HG03460 (cell line): ENCODE data around the gene PBX1.
"Not testable (repeated sequence)": the region's sequence is repeated elsewhere in the genome, so short reads cannot be mapped to it uniquely, and the experiment has no call there.

Experiments used
- ATAC-seq: cut with Tn5 transposase; IDR thresholded peaks from one replicate; pipeline ENCODE4 v1.9.1; 2021; ENCODE audit not compliant: unreplicated experiment

PBX1 gene

GRCh38 chr1:164558461-164559341 lies at the start of gene PBX1:
TSS of gene PBX1 (plus strand) at chr1:164559184.
- ATAC-seq, result peak; percentile 100

- no peak for ATAC-seq
These were observed 48.5 kb upstream of the PBX1 start for GRCh38 chr1:164510435-164510834.

DNA sequence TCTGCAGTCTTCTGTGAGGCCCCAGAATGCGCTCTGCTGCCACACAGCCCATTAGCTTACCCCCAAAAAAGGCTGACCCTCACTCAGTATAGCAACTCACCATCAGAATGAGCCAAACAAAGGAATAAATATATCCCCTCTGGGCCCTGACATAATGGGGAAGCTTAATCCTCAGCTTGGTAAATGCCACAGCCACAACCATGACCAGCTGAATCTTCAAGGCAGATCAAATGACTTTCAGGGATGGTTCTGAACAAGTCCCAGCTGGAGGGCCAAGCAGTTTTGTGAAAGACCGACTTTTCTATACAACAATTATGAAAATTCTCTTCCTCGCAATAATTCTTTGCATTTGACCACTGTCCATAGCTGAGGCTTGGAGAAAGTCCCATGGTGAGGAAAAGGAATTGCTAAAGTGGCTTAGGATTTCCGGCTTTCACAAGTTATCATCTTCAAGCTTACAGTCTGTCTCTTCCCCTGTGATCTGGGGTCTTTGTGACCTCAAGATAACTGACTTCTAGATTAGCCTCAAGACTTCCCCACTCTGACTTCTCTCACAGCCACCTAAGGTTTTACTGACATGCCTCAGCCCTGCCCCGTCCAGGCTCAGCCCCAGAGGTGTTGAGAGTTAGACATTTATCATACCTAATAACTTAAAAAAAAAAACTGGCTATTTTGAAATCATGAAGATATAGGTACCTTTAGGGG lies 47.8 kb upstream of the PBX1 start:
- ATAC-seq, result no peak

- ATAC-seq, result no peak
These were observed 43.8 kb upstream of the PBX1 start for GRCh38 chr1:164515231-164515630.

GRCh38 chr1:164515711-164516331 lies 43.2 kb upstream of the PBX1 start:
- no peak for ATAC-seq

DNA sequence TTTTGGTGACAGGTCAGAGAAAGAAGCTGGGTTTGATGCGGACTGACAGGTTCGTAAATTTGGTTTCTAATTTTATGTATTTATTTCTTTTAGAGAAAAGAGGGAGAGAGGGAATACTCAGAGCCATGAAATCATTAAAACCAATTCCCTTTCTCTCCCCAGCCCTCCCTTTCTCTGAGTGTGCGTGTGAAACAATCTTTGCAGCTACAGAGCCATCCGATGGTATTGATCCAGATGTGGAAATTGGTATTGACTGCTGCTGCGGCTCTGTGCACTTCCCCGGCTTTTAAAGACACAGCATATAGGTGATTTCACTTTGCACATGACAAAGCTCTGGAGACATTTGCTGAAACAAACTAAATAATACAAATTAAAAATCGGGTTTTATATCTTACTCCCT lies 42.4 kb upstream of the PBX1 start:
- no peak for ATAC-seq

GRCh38 chr1:164518692-164519332 lies 40.2 kb upstream of the PBX1 start:
- no peak for ATAC-seq

DNA sequence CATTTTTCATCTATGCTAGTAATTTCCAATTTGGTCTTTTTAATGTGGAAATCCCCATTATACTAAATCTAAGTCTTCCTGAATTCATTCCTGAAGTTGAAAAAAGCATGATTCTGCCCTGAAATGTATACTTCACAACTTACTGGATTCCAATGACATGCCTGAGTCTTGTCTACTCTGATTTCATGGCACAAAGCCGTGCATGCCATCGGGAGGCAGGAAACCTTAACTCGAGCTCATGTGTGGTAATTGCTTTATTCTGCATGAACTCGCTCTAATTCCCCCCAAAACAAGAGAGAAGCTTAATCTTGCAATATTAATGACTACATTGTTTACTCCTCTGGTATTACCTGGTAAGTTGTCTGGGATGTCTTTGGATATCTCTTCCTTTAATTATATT lies 39.6 kb upstream of the PBX1 start:
- no peak for ATAC-seq

GRCh38 chr1:164524810-164525209 lies 34.2 kb upstream of the PBX1 start:
- no peak for ATAC-seq

- no peak for ATAC-seq
These were observed 23.9 kb upstream of the PBX1 start for GRCh38 chr1:164534863-164535610.

DNA sequence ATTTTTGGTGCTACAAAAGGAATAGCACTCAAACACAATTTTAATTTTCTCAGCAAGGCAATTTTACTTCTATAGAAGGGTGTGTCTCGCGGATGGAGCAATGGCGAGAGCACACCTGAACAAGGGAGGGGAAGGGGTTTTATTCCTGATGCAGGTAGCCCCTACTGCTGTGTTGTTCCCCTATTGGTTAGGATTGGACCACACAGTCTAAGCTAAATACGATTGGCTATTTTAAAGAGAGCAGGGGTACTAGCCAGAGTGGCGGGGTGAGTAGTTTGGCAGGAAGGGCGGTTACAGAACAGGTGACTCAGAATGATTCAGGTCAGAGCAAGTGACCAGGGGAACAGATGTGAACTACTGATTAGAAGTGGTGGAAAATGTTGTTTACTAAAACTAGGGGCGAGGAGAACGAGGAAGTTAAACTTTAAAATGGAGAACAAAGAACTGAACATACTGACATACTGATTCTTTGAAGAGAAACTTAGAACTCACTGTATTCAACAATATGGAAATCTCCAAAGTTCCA lies 6.5 kb upstream of the PBX1 start:
- not testable (repeated sequence) for ATAC-seq

GRCh38 chr1:164557270-164557669 lies 1.7 kb upstream of the PBX1 start:
- ATAC-seq, result no peak

DNA sequence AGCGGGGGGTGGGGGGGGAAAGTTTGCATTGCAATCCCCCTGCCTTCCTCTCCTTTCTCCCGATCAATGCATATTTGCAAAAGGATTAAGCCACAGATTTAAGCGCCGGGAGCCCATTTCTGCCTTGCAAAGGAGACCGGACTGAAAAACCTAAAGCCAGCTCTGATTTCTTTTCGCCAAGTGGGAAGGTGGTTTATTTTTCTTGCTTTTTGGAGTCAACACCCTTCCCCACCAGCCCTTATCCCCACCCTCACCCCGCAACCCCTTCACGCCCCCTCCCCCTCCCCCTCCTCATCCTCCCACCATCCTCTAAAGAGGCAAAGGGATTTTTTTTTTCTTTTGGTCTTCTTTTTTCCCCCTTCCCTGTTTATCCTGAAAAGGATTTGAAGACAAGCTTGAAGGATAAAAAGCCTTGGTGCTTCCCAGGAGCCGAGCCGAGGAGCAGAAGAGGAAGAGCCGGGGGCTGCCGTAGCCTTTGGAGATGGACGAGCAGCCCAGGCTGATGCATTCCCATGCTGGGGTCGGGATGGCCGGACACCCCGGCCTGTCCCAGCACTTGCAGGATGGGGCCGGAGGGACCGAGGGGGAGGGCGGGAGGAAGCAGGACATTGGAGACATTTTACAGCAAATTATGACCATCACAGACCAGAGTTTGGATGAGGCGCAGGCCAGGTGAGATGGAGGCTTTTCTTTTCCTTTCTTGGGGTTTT lies 513 bp downstream of the PBX1 start:
- no peak for ATAC-seq

DNA sequence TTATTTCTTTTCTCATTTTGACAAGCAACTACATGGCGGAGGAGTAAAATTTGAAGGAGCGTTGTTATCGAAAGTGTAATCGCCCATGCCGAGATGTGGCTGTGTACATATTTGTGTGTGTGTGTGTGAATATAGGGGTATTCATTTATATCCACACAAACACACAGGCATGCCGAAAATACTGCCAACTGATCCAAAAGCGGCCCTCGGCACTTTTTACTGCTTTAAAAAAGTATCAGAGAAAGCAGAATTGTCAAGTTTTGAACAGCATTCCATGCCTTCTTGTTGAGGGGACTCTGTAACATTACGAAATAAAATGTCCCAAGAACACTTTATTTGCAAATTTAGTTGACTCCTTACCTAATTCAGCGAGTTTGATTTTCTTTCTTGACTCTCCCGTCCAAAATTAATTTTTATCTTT lies 1.1 kb downstream of the PBX1 start:
- ATAC-seq, result no peak

DNA sequence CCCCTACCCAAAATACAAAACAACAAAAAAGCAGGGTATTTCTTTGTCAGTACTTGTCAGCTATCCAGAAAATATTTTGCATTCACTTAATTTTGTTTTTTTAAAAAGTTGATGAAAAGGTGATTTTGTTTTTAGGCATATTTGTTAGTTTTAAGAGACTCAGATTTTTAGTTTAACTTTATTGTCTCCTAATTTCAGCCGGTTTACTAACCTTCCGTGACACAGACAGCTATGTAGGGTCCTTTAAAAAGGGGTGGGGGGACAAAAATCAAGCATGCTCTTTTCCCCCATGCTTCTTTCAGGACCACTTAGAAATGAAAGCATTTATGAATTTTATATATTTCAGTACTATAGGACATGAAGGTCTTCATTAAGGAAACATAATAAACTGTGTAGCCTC lies 1.6 kb downstream of the PBX1 start:
- no peak for ATAC-seq

- no peak for ATAC-seq
These were observed 2.0 kb downstream of the PBX1 start for GRCh38 chr1:164561007-164561406.

- no peak for ATAC-seq
These were observed 2.5 kb downstream of the PBX1 start for GRCh38 chr1:164561472-164561871.

DNA sequence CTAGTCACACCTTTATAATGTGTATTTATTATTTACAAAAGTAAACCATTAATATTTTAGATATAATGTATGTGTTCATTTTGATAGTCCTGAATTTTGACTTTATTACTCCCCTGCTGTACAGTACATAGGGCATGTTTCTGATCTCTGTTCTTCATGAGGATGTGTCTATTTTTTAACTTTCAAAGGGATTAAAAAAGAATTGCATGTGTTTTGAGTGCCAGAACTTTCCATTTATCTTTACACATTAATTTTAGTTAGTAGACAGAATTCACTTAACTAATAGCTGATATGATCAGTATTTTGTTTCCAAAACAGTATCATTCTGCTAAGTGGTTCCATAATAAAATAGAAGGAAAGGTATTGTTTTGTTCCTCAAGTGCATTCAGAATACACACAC lies 3.1 kb downstream of the PBX1 start:
- ATAC-seq, result no peak

GRCh38 chr1:164562511-164562910 lies 3.5 kb downstream of the PBX1 start:
- no peak for ATAC-seq
